ENCODE data around the gene EFNA5.

Gene EFNA5

DNA sequence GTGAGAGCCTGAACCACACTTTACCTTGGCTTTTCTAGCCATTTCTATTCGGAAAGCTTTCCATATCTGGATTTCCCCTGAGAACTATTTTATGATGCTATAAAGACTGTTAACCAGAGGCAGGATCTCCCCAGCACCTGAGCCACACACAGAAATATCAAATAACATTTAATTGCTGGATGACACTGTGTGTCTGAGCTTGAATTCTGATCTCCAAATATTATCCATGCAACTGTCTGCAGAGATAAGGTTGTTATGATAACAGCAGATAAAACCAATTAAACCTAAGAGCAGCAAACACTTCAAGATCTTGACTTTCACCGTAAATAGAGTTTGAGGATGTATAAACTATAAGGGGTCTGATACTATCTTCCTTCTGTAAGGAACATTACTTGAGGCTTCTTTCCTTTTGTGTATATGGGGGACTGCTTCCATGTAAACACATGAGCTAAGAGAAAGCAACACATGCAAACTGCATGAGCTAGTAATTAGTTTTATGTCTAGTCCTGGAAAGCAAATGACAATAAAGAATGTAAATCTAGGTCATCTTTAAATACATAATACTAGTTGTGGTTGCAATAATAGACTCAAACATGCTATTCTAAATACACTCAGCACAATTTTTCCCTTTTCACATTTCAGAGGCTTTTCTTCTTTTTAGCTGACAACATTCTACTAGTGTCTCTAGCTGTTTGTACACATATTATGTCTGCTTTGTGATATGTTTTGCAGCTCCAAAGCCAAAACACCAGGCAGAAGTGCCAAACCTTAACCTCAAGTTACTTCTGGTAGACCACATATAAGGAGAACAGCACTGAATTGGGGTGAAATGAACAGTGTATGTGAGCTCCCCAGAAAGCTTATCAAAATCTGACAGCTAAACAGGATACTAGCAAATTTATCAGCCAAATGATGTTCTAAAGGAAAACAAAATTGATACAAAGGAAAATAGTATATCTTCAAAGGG is 136.5 kb downstream of the EFNA5 start:
- no peak for DNase-seq (ENCODE audit: extremely low read depth, low read depth)

DNA sequence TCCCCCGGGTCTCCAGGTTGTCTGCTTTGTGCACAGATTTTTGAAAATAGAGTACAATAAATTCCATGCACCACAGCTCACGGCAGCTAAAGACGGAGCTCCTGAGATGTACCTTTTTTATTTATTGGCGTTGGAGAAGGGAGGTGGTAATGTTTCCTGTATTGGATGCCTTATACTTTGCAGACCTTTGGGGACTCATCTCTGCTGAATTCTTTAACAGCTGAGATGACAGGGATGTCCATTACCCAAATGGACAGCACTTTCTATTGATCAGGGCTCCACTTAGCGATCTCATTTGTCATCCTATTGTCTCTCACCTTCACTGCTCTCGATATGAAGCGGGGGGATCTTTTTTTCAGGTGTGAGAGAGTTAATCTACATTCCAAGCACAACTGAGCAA is 137.8 kb downstream of the EFNA5 start:
- no peak for DNase-seq (ENCODE audit: extremely low read depth, low read depth)
- no peak overlapping the region for H3K4me3 ChIP-seq (replicated peaks; ENCODE audit: low read depth, low read length)
- TF ChIP-seq, protein P1, sequence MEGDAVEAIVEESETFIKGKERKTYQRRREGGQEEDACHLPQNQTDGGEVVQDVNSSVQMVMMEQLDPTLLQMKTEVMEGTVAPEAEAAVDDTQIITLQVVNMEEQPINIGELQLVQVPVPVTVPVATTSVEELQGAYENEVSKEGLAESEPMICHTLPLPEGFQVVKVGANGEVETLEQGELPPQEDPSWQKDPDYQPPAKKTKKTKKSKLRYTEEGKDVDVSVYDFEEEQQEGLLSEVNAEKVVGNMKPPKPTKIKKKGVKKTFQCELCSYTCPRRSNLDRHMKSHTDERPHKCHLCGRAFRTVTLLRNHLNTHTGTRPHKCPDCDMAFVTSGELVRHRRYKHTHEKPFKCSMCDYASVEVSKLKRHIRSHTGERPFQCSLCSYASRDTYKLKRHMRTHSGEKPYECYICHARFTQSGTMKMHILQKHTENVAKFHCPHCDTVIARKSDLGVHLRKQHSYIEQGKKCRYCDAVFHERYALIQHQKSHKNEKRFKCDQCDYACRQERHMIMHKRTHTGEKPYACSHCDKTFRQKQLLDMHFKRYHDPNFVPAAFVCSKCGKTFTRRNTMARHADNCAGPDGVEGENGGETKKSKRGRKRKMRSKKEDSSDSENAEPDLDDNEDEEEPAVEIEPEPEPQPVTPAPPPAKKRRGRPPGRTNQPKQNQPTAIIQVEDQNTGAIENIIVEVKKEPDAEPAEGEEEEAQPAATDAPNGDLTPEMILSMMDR (IDR thresholded peaks at IDR 0.05; ENCODE audit: low read depth, low read length, missing control alignments), result no peak

More for the DNA sequence above, 136.5 kb downstream of the EFNA5 start:
- TF ChIP-seq, protein P1 (IDR thresholded peaks at IDR 0.05; ENCODE audit: low read depth, low read length, missing control alignments), result no peak
- H3K4me3 ChIP-seq (replicated peaks; ENCODE audit: low read depth, low read length), result no peak overlapping the region

DNA sequence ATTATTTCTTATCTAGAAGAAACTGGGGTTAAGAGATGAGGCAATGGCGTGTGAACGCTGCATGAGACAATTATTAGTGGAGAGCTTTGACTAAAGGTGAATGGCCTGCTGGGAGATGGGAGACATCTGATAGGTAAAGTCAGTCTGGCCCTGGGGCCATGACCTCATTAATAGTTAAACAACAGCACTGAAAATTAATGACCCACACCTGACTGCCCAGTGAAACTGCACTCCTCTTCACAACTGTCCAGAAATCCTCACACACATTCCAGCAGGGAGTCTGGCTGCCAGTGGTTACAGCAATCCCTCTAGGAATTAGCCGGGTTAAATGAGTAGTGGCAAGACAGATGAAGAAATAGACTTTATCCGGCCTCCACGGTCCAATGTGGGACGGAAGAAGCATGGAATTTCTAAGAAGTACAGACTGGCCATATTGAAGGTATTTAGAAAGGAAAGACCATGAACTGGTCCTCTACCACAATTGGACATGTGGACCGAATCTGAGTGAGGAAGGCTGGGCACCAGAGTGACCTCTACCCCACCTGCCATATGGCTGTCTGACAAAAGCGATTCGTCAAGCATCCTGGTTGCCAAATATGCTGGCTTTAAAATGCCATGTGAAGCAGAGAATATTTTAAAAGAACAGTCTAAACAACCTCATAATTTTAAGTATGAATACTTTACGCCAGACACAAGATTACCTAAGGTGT is 138.4 kb downstream of the EFNA5 start:
- no peak overlapping the region for H3K4me3 ChIP-seq (replicated peaks; ENCODE audit: low read depth, low read length)
- DNase-seq (ENCODE audit: extremely low read depth, low read depth), result no peak
- TF ChIP-seq, protein P1 (IDR thresholded peaks at IDR 0.05; ENCODE audit: low read depth, low read length, missing control alignments), result no peak

DNA sequence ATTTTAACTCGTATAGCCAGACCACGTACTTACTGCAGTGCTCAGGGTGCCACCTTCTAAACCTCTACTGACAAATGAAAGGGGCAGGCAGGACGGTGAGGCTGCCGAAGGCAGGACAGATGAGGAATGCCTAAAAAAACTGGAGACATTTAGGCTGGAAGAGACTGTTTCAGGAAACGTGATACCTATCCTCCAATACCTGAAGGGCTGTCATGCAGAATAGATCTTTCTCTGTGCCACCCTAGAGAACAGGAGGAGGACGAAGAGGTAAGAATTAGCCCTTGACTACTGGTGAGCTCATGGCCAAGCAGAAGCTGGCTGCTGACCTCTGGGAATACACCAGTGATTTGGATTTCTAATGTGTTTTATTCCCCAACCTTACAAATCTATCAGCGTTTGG is 139.4 kb downstream of the EFNA5 start:
- DNase-seq (ENCODE audit: extremely low read depth, low read depth), result no peak
- no peak overlapping the region for H3K4me3 ChIP-seq (replicated peaks; ENCODE audit: low read depth, low read length)
- TF ChIP-seq, protein P1 (IDR thresholded peaks at IDR 0.05; ENCODE audit: low read depth, low read length, missing control alignments), result no peak

- H3K4me3 ChIP-seq (replicated peaks; ENCODE audit: low read depth, low read length), result no peak overlapping the region
- DNase-seq (ENCODE audit: extremely low read depth, low read depth), result no peak
- TF ChIP-seq, protein P1 (IDR thresholded peaks at IDR 0.05; ENCODE audit: low read depth, low read length, missing control alignments), result no peak
Measured at GRCh38 chr5:107529618-107530017, 141.1 kb downstream of the EFNA5 start.

GRCh38 chr5:107526270-107526937 is 144.3 kb downstream of the EFNA5 start:
- TF ChIP-seq, protein P1 (IDR thresholded peaks at IDR 0.05; ENCODE audit: low read depth, low read length, missing control alignments), result no peak
- DNase-seq (ENCODE audit: extremely low read depth, low read depth), result no peak
- H3K4me3 ChIP-seq (replicated peaks; ENCODE audit: low read depth, low read length), result no peak overlapping the region
